B cell (primary cell): ENCODE measurements around the gene GNA12.

Source experiments
- CTCF ChIP-seq: fragments of 200-600 bp; IDR thresholded peaks from one replicate; pipeline ENCODE4 v1.8.0; 2022; ENCODE audit warnings: antibody characterized with exemption, mild to moderate bottlenecking
- EZH2 ChIP-seq: IDR thresholded peaks from 2 replicates; pipeline ENCODE4 v1.6.1; 2012; ENCODE audit warnings: borderline replicate concordance, low read depth, mild to moderate bottlenecking, moderate library complexity, low read length; ENCODE audit not compliant: insufficient read depth, poor library complexity, severe bottlenecking

GRCh38 chr7:2728316-2729030, 115.6 kb downstream of the GNA12 start:
- TF ChIP-seq CTCF (no peak), EZH2 (no peak)
